ENCODE results near the gene YWHAQ. TPM values are rescaled to one million over a fixed set of nuclear protein-coding genes. Genes with fewer than 3 reads are reported as not detected.

The YWHAQ gene
- total RNA-seq, 1 experiment from 2014 or later, result 586 TPM

GRCh38 chr2:9655441-9656269 is 24.9 kb upstream of the YWHAQ start:
- DNase-seq (ENCODE audit: low read depth), result peak; percentile 93

GRCh38 chr2:9654452-9655100 is 23.8 kb upstream of the YWHAQ start:
- DNase-seq (ENCODE audit: low read depth), result no peak

GRCh38 chr2:9653485-9654271 is 22.9 kb upstream of the YWHAQ start:
- DNase-seq (ENCODE audit: low read depth), result no peak

- DNase-seq (ENCODE audit: low read depth), result no peak
These were observed 22.2 kb upstream of the YWHAQ start for GRCh38 chr2:9652898-9653479.

GRCh38 chr2:9652267-9652666 is 21.5 kb upstream of the YWHAQ start:
- DNase-seq (ENCODE audit: low read depth), result no peak

GRCh38 chr2:9650119-9650821 is 19.5 kb upstream of the YWHAQ start:
- no peak for DNase-seq (ENCODE audit: low read depth)

- DNase-seq (ENCODE audit: low read depth), result no peak
These were observed 18.5 kb upstream of the YWHAQ start for GRCh38 chr2:9649261-9649660.

GRCh38 chr2:9648821-9649220 is 18.0 kb upstream of the YWHAQ start:
- DNase-seq (ENCODE audit: low read depth), result no peak

GRCh38 chr2:9647884-9648283 is 17.1 kb upstream of the YWHAQ start:
- DNase-seq (ENCODE audit: low read depth), result no peak

- DNase-seq (ENCODE audit: low read depth), result no peak
These were observed 15.6 kb upstream of the YWHAQ start for GRCh38 chr2:9646196-9647030.

- no peak for DNase-seq (ENCODE audit: low read depth)
These were observed 13.8 kb upstream of the YWHAQ start for GRCh38 chr2:9644603-9645002.

- no peak for DNase-seq (ENCODE audit: low read depth)
These were observed 13.2 kb upstream of the YWHAQ start for GRCh38 chr2:9644021-9644420.

GRCh38 chr2:9641641-9642040 is 10.8 kb upstream of the YWHAQ start:
- no peak for DNase-seq (ENCODE audit: low read depth)

- DNase-seq (ENCODE audit: low read depth), result no peak
These were observed 9.8 kb upstream of the YWHAQ start for GRCh38 chr2:9640403-9641104.

GRCh38 chr2:9639740-9640343 is 9.0 kb upstream of the YWHAQ start:
- DNase-seq (ENCODE audit: low read depth), result no peak

GRCh38 chr2:9639000-9639602 is 8.3 kb upstream of the YWHAQ start:
- no peak for DNase-seq (ENCODE audit: low read depth)

GRCh38 chr2:9638532-9638931 is 7.7 kb upstream of the YWHAQ start:
- peak; percentile 95 for DNase-seq (ENCODE audit: low read depth)

GRCh38 chr2:9637330-9637729 is 6.5 kb upstream of the YWHAQ start:
- DNase-seq (ENCODE audit: low read depth), result peak; percentile 77

GRCh38 chr2:9634133-9634532 is 3.3 kb upstream of the YWHAQ start:
- no peak for DNase-seq (ENCODE audit: low read depth)

All from Daoy (cell line).